GM13976 (cell line): Measurements from ENCODE around the gene TACR2.

Experiments
- DNase-seq: peaks from one replicate; pipeline ENCODE4 v3.0.0; 2012; ENCODE audit warnings: low spot score
- CTCF ChIP-seq: IDR thresholded peaks from 2 replicates; pipeline ENCODE4 v1.5.1; 2012; ENCODE audit warnings: borderline replicate concordance, mild to moderate bottlenecking; ENCODE audit not compliant: insufficient read depth; ENCODE audit errors: extremely low read depth, missing control alignments, control extremely low read depth
- in situ Hi-C: fragments of 300-500 bp; cut with MboI; formaldehyde crosslinking; loops from one replicate; pipeline ENCODE4 v1.12.0; 2022; ENCODE audit warnings: low sequenced_read_pairs, mixed read lengths, inconsistent platforms; ENCODE audit not compliant: unreplicated experiment

Gene TACR2

GRCh38 chr10:69439813-69440506 is 23.2 kb upstream of the TACR2 start:
- no peak for TF ChIP-seq CTCF
- no peak for DNase-seq
- in situ Hi-C loops: no loop called here

GRCh38 chr10:69439350-69439739 is 22.6 kb upstream of the TACR2 start:
- no peak for DNase-seq
- no peak for TF ChIP-seq CTCF
- in situ Hi-C loops: no loop called here

- no peak for TF ChIP-seq CTCF
- in situ Hi-C loops: no loop called here
- DNase-seq: no peak
These were observed 22.0 kb upstream of the TACR2 start for GRCh38 chr10:69438536-69439349.

- in situ Hi-C loops: no loop called here
- no peak for DNase-seq
- no peak for TF ChIP-seq CTCF
These were observed 20.9 kb upstream of the TACR2 start for GRCh38 chr10:69437321-69438259.

- no peak for DNase-seq
- TF ChIP-seq CTCF: no peak
- in situ Hi-C loops: no loop called here
These were observed 19.3 kb upstream of the TACR2 start for GRCh38 chr10:69435966-69436520.

- DNase-seq: no peak
- in situ Hi-C loops: no loop called here
- no peak for TF ChIP-seq CTCF
These were observed 18.2 kb upstream of the TACR2 start for GRCh38 chr10:69434926-69435325.
